Measurements from ENCODE around the gene CDHR5.

Gene CDHR5

GRCh38 chr11:595400-595799 is 29.4 kb downstream of the CDHR5 start:
- no peak overlapping the region for H3K4me3 ChIP-seq (ENCODE audit: low read depth, low read length)
- no peak for TF ChIP-seq CTCF (IDR thresholded peaks at IDR 0.05; ENCODE audit: low read depth, low read length)

- no peak for TF ChIP-seq CTCF (IDR thresholded peaks at IDR 0.05; ENCODE audit: low read depth, low read length)
- H3K4me3 ChIP-seq (ENCODE audit: low read depth, low read length): no peak overlapping the region
These were observed 31.4 kb downstream of the CDHR5 start for GRCh38 chr11:593347-593746.

GRCh38 chr11:592918-593317 is 31.8 kb downstream of the CDHR5 start:
- TF ChIP-seq CTCF (IDR thresholded peaks at IDR 0.05; ENCODE audit: low read depth, low read length): no peak
- no peak overlapping the region for H3K4me3 ChIP-seq (ENCODE audit: low read depth, low read length)

- no peak overlapping the region for H3K4me3 ChIP-seq (ENCODE audit: low read depth, low read length)
- no peak for TF ChIP-seq CTCF (IDR thresholded peaks at IDR 0.05; ENCODE audit: low read depth, low read length)
These were observed 32.3 kb downstream of the CDHR5 start for GRCh38 chr11:592501-592900.

GRCh38 chr11:590997-591396 is 33.8 kb downstream of the CDHR5 start:
- no peak for TF ChIP-seq CTCF (IDR thresholded peaks at IDR 0.05; ENCODE audit: low read depth, low read length)
- H3K4me3 ChIP-seq (ENCODE audit: low read depth, low read length): no peak overlapping the region

- no peak for TF ChIP-seq CTCF (IDR thresholded peaks at IDR 0.05; ENCODE audit: low read depth, low read length)
- no peak overlapping the region for H3K4me3 ChIP-seq (ENCODE audit: low read depth, low read length)
These were observed 35.0 kb downstream of the CDHR5 start for GRCh38 chr11:589798-590197.

GRCh38 chr11:587978-588380 is 36.8 kb downstream of the CDHR5 start:
- TF ChIP-seq CTCF (IDR thresholded peaks at IDR 0.05; ENCODE audit: low read depth, low read length): no peak

More at GRCh38 chr11:587978-588380, 36.8 kb downstream of the CDHR5 start:
- no peak overlapping the region for H3K4me3 ChIP-seq (ENCODE audit: low read depth, low read length)
